GM19099 (cell line): ENCODE results near the gene ADD1.

Experiments
- POLR2A ChIP-seq: IDR thresholded peaks from 3 replicates; pipeline ENCODE4 v1.6.1; 2011; ENCODE audit warnings: low read depth; ENCODE audit not compliant: insufficient read length; ENCODE audit errors: extremely low read depth

ADD1 gene

DNA sequence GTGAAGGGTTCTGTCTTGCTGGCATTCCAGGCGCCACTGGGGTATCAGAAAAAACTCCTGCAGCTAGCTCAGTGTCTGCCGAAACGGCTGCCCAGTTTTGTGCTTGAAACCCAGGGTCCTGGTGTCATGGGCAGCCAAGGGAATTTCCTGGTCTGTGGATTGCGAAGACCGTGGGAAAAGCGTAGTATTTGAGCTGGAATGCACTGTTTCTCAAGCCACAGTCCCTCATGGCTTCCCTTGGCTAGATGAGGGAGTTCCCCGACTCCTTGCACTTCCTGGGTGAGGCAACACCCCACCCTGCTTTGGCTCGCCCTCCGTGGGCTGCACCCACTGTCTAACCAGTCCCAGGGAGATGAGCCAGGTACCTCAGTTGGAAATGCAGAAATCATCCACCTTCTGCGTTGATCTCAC lies 79.5 kb downstream of the ADD1 start:
- no peak for TF ChIP-seq POLR2A

DNA sequence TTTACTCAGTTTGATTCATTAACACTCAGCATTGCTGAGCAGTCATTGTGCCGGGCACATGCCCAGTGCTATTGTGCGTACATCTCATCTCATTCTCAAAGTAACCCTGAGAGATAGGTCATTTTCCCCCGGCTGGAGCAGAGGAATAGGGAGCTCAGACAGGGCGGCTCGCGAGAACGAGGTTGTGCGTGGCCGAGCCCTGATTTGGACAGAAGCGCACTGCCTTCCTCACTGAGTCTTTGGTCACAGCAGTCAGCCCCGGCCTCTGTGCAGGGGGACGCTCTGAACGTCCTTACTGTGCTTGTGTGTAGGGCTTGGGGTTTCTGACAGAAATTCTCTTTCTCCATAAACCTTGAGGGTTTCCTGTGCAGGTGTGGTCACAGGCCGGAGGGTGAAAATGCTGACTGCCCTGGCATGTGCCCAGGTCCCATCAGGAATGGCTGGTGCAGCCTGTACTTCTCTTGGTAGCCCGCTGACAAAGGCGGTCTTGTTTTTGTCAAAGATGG lies 80.1 kb downstream of the ADD1 start:
- TF ChIP-seq POLR2A: no peak

DNA sequence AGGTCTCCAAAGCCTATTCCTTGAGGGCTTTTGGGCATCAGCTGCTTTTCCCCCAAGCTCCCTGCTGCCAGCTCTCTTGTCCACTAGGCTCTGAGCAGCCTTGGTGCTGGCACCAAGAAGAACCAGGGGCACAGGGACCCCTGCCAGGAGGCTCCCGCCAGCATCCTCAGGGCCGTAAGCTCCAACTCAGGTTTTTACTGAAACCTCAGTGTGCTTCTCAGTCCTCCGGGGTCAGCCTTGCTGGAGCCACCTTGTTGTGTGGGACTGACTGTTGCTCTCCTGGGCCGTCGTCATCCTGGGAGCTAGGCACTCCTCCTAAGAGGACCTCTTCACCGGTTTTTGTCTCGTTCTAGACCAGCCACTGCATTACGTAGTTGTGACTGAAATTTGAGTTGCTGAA lies 80.6 kb downstream of the ADD1 start:
- TF ChIP-seq POLR2A: no peak

DNA sequence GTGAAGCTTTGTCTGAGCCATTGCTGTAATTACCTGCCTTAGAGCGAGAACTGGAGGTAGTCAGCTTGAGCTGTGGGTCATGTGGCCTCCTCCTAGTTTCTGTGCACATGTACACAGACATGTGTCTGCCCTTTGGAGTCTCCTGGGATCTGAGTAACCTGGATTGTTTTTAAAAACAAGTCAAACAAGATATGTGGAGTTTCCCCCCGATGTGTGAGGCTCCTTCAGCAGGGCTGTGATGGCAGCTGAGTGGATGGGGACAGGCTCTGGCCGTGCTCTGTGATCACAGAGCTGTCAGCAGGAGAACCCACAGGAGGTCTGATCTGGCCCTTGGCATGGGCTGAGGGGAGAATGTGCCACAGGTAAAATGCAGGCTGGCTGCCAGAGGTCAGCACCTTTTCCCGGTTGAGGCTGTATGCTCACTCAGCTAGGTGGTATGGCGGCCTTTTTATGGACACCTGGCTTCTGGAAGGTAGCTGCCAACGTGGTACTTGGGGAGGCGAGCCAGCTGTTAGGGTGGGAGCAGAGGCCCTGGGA lies 81.2 kb downstream of the ADD1 start:
- TF ChIP-seq POLR2A: no peak

DNA sequence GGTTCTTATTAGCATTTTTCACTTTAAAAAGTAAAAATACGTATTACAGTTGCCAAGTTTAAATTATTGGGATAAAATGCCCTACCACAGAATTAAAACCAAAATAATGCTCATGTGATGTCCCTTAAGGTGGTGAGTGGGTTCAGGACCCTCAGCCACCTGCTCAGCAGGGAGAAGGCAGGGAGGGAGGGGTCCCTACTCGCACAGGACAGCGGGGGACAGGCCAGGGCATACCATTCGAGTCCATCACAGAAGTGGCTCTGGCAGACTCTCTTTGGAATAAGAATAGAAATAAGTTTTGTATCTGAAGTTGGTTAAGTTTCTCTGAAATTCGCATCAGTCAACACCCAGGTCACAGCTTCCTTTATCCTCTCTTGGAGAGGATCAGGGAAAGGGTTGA lies 81.9 kb downstream of the ADD1 start:
- no peak for TF ChIP-seq POLR2A

DNA sequence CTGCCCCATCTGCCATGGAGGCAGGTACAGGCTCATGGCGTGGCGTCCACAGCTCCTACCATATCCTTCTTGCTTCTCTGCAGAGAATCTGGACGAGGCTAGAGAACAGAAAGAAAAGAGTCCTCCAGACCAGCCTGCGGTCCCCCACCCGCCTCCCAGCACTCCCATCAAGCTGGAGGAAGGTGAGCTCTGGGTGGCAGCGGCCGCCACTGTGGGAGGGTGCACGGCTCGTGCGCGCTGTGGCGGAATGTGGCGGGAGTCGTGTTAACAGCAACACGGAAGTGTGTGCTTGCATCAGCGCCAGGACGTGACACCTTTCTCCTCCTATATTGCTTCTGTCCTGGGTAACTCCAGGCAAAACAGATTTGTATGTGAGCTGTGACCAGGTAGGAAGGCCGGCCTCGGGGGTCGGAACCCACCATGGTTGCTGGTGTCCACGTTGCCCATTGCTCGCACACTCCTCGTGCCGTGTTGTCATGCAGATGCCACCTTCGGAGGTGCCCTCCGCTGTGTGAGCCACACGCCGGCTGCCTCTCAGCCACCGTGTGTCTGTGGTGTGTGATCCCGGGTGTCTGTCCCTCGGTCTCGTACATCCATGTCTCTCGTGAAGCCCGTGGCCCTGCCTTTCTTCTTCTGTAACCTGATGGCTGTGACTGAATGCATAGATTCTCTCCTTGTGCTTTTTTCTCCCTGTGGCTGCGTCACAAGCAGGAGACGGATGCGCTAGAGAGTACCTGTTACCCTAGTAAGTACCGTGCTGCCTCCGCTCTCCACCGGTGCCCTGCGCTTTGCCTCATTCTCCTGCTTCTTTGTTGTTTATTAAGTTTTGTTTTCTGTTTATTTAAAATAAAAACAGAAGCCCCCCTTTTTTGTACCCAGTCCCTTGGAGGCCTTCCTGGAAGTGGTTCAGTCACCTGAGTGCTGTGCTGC lies 82.6 kb downstream of the ADD1 start:
- no peak for TF ChIP-seq POLR2A

DNA sequence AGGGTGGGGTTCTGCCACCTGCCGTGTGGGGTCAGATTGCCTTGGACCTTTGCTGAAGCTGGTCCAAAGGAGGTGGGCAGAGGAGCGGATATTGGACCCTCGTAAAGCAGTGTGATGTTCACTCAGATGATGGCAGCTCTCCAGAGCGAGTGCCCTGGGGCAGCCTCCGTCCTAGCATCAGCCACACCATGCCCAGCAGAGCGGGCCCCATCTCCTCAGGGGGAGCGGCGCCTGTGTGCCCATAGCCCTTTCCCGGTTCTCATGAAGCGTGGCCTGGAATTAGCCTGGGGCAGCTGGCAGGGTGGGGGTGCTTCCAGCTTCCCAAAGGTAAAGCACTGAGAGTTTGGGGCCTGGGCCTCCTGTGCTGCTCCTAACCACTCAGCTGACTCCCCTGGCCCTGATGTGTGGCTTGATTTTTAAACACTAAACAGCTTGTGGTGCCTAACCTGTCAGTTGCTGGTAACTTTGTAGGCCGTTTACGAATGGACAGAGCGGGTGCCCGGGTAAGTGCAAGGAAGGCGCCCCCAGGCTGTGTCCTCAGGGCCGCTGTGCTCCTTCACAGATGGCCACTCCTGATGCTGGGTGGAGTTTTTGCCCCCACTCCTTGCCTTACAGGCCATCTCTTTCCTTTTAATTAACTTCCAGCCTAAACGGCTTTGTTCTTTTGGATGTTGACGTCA lies 83.5 kb downstream of the ADD1 start:
- no peak for TF ChIP-seq POLR2A

DNA sequence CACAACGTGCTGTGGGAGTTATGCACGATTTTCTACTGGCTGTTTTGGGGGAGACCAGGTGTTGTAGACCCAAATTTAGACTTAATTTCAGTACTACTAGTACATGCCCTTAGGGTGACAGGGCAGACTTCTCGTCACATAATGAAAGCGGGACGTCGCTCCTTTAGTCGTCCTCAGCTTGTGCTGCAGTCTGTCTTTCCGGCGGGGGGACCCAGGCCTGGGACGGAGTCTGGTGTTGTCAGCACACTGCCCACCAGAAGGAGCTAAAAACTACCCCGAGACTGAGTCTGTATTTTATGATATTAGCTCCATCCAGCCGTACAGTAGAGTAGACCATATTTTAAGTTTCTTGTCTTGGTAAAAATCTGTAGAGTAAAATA lies 84.0 kb downstream of the ADD1 start:
- no peak for TF ChIP-seq POLR2A

DNA sequence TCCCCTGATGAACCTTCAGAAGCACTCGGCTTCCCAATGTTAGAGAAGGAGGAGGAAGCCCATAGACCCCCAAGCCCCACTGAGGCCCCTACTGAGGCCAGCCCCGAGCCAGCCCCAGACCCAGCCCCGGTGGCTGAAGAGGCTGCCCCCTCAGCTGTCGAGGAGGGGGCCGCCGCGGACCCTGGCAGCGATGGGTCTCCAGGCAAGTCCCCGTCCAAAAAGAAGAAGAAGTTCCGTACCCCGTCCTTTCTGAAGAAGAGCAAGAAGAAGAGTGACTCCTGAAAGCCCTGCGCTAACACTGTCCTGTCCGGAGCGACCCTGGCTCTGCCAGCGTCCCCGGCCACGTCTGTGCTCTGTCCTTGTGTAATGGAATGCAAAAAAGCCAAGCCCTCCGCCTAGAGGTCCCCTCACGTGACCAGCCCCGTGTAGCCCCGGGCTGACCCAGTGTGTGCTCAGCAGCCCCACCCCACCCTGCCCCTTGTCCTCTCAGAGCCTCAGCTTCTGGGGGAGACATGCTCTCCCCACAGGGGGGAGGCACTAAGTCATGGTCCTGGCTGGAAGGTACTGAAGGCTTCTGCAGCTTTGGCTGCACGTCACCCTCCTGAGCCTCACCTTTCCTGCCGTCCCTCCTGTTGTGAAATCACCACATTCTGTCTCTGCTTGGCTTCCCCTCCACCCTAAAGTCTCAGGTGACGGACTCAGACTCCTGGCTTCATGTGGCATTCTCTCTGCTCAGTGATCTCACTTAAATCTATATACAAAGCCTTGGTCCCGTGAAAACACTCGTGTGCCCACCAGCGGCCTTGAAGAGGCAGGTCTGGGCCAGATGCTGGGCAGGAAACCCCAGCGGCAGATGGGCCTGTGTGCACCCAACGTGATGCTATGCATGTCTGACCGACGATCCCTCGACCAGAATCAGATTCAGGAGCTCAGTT lies 84.9 kb downstream of the ADD1 start:
- TF ChIP-seq POLR2A: no peak

DNA sequence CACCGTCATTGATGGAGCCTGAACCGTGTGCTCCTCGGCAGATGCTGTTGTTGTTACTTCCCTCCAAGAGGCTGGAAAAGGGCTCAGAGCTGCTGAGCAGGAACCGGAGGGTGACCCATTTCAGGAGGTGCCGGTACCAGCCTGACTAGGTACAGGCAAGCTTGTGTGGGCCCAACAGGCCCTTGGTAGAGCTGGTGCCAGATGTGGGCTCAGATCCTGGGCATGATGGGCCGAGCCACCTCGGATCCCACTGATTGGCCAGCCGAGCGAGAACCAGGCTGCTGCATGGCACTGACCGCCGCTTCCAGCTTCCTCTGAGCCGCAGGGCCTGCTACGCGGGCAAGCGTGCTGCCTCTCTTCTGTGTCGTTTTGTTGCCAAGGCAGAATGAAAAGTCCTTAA lies 85.8 kb downstream of the ADD1 start:
- TF ChIP-seq POLR2A: no peak

DNA sequence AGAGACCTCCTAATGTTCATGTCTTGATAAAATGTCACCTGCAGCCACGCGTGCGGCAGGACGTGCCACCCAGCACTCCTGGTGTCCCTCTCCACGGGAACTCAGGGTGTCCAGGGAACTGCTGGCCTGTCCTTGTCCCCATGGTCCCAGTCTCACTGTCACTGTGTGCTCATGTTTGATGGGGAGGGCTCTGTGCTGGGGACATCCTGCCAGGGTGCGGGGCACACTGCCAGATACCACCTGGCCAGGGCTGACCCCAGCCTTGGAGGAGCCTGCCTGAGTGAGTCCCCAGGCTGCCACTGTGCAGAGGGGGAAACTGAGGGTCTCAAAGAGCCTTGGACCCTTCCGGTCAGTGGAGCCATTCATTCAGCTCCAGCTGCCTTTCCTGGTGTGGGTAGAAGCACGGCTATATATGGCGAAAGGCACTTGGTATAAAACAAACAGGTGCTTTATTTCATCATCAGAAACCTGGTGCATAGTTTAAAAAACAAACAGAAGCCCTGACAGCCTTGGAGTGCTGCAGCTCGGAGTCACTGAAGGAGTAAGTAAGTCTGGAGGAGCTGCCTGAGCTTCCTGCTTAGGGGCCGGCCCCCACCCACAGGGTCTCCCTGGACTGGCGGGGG lies 86.6 kb downstream of the ADD1 start:
- TF ChIP-seq POLR2A: no peak

DNA sequence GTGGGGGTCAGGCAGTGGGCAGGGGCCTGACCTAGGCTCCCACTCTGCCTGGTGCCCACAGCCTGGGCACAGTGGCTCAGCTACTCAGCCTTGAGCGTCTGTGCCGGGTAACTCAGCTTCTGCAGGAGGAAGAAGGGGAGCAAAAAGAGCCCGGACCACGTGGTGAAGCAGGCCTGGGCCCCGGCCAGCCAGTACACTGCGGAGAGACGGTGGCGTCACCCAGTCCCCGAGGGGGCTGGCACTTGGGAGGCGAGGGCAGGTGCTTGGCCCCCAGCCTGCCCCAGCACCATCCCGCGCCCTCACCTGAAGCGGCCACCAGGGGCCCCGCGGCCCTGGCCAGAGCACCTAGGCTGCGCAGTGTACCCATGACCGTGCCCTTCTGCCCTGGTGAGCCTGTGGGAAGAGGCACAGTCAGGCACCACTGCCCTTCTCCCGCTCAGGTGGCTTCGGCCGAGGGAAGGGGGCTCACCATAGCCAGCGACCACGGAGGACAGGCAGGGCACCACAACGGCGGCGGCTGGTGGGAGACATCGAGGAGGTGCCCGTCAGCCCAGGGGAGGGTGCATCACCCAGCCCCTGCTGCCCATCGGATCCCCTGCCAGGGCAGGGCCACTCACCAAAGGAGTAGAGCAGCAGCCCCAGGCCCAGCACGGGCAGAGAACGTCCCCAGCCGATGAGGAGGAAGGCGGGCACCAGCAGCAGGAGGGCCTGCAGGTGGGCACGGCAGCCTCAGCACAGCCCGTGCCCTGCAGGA lies 87.3 kb downstream of the ADD1 start:
- TF ChIP-seq POLR2A: peak; percentile 21

DNA sequence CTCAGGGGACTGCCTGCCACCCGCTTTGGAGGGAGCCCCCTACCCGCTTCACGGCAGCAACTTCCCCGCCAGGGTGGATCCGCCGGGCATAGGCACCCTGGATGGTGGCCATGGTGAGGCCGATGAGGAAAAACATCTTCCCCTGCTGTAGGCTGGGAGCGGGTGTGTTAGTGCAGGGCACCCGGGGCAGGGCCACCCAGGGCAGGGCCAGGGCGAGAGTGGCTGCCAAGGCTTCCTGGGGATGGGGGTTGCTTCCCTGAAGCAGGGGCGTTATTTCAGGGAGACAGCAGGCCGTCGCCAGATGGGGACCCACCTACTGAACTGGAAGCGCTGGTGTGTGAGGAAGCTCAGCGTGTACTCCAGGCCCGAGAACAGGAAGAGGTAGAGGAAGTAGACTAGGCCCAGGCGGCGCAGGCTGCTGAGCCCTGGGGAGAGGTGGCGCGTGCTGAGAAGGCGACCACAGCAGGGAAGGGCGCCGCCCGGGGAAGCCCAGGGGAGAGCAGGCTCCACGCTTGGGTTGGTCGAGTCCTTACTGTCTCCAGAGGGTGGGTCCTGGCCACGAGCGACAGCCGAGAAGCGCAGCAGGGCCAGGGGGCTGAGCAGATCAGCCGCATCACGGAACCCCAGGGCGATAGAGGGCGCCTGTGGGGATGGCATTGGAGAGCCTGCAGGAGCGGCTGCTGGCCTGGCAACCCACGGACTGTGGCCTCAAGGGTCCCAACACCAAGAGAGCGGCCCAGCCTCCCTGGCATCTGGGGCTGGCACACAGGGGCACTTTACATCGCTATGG lies 88.1 kb downstream of the ADD1 start:
- TF ChIP-seq POLR2A: peak; percentile 17
